ENCODE measurements around the gene FBXO44.

The FBXO44 gene

DNA sequence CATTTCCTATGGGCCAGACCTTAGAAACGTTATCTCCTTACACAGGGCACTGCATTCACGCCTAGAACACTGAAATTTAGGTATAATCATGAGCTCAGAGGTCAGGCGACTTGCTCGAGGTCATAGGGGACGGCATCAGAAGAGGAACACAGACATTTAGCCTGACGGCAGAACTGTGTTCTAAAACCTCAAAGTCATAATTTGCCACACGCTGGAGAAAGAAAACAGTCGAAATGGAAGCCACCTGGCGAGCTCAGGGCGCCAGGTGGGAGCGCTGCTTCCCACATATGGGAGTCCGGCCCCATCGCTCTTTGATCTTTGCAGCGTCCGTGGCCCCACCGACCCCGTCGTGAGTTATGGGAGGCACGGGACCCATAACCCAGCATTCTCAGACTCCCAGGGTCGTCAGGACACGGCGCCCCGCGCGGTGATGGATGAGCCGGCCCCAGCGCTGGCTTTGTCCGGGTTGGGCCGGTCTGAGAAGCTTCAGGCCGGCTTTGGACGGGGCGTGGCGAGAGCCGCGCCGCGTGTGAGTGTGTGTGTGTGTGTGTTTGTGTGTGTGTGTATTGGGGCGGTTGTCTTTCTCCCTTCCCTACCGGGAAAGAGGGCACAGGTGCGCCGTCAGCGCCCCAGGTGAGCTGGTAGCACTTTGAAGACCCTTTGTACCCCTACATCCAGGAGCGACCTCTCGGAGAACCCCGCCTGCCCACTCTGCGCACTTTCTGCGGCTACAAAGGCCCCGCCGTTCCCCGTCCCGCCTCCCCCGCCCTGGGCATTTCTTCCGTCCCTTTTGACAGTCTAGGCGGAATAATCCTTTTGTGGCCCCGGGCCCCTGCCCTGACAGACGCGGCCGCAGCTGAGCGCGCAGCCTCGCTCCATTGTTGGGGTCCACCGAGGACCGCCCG is 36.0 kb downstream of the FBXO44 start:
- no peak for DNase-seq (ENCODE audit: low read depth in 3 of 3)

GRCh38 chr1:11691302-11691914 is 36.7 kb downstream of the FBXO44 start, which contains the start of gene DRAXIN:
TSS of gene DRAXIN (plus strand) at chr1:11691710. CDS start at chr1:11706259, 14,549 bp downstream.
- DNase-seq (ENCODE audit: low read depth in 3 of 3): no peak

GRCh38 chr1:11691928-11692711 is 37.4 kb downstream of the FBXO44 start:
- no peak for DNase-seq (ENCODE audit: low read depth in 3 of 3)

DNA sequence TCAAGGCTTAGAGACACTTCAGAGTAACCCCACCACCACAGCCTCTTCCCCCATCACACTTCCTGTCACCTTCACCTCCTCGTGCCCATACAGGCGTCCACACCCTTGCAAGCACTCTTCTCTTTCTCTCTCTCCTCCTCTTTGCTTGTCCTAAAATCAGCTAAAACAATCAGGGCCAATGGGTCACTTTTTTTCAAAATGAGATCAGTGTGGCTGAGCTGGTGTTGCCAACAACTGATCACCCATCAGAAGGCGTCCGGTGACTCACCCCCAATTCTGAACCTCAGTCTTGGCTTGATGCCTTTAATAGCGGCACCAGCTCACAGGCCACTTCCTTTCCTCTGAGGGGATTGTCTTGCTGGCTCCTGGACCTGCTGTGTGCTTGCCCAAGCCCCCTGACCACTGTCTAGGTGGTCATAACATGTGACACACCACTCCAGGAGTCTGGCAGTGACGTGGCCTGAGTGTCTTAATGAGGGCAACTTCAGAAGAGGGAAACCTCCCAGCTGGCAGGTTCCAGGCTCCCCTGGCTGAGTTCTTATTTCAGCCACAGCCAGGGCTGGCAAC is 38.4 kb downstream of the FBXO44 start:
- DNase-seq (ENCODE audit: low read depth in 3 of 3): peak in 2 of 3 donors; percentile 12 to 32

- no peak for DNase-seq (ENCODE audit: low read depth in 3 of 3)
Measured at GRCh38 chr1:11693917-11694316, 39.2 kb downstream of the FBXO44 start.

GRCh38 chr1:11695861-11696260 is 41.2 kb downstream of the FBXO44 start:
- DNase-seq (ENCODE audit: low read depth in 3 of 3): no peak

DNA sequence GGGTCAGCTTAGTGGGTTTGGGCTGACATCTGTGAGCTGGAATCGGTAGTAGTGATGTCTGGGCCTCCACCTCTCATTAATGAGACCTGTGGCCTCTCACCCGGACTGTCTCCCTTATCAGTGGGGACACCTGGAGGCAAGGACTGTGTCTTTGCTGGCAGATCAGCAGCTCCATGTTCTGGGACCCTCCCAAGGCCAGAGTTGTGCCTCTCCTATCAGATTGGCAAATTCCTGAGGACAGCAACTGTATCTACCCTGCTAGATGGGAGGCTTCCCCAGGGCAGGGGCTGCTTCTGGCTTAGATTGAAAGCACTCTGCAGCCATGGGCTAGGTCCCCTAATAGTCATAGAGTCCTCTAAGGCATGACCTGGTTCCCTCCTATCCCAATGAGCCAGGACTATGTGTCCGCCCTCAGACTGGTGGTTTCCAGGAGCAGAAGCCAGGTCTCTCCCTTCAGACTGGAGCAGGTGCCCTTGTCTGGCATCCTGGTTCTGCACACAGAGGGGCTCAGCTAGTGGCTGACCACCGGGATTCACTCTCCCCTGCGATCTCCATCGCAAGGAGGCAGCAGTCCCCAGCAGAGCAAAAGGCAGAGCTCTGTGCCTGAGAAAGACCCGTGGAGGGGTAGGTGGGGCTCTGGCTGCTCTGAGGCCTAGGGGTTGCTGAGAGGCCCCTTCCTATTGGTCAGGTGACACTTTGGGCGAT is 42.7 kb downstream of the FBXO44 start:
- DNase-seq (ENCODE audit: low read depth in 3 of 3): no peak

GRCh38 chr1:11697893-11698210 is 43.2 kb downstream of the FBXO44 start:
- no peak for DNase-seq (ENCODE audit: low read depth in 3 of 3)

DNA sequence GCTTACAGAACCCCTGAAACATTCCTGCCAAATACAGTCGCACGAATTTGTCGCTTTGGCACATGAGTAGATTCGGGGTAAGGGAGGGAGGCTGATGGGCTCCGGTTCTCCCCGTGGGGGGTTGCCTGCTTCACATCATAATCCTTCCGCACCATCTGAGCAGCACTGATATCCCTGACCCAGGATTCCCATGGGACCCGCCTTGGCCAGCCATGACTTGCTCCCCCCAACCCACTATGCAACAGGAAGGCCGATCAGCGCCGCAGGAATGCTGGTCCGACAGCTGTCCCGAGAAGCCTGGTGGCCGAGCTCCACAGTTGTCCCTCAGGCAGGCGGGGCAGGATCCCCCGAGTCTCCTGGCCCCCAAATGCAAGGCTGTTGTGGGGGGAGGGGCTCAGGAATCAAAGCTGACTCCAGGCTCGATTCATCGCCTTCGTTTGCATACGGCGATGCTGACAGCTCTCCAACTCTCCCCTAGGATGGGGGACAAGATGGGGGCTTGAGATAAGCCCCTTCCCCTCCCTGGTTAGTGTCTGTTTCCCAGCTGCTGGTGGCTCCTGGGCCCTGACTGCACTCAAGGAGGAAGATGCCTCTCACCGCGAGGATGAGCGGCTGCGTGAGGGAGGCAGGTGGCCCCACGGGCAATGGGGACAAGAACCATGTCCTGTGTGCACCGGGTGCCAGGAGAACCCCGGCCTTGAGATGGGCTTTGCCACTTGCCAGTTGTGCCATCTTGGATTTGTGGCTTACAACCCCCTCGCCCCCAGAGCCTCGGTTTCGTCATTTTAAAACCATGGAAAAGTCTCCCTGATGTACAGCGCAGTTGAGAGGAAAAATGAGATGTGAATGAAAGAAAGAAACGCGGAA is 46.2 kb downstream of the FBXO44 start:
- DNase-seq (ENCODE audit: low read depth in 3 of 3): no peak

- no peak for DNase-seq (ENCODE audit: low read depth in 3 of 3)
Measured at GRCh38 chr1:11701551-11701961, 46.9 kb downstream of the FBXO44 start.

DNA sequence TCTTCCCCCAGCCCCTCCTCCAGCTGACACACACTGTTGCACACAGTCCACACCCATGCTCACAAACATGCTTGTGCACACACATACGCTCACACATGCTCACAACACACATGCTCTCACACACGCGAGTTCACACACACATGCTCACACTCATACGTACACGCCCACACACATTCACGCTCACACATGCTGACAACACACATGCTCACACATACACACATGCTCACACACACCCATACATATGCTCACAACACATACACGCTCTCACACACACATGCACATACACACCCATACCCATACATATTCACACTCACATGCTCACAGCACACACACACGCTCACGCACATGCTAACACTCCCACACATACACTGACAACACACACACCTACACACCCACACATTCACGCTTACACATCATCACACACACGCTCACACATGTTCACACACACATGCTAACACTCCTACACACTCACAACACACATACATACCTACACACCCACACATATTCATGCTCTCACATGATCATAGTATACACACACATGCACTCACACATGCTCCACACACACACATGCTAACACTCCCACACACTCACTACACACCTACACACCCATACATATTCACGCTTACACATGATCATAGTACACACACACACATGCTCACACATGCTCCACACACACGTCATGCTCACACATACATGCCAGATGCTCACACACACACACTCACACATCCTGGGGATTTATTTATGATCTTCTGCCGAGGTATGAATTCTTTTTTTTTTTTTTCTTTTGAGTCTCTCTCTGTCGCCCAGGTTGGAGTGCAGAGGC is 47.5 kb downstream of the FBXO44 start:
- DNase-seq (ENCODE audit: low read depth in 3 of 3): no peak

GRCh38 chr1:11703357-11704193 is 48.9 kb downstream of the FBXO44 start:
- no peak for DNase-seq (ENCODE audit: low read depth in 3 of 3)

DNA sequence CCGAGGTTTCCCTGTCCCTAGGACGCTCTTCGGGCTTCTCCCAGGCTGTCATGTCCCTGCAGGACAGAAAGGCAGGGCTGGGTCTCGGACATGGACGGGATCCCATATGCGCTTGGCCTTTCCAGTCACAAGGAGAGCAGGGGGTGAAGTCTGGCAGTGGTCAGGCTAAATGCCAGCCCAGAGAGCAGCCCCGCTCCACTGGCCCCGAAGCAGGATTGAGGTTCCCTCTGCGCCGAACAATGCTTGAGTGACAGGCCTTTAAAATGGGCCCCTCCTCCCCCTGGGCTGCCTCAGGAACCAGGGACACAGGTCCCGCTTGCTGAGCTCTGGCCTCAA is 49.5 kb downstream of the FBXO44 start:
- no peak for DNase-seq (ENCODE audit: low read depth in 3 of 3)

DNA sequence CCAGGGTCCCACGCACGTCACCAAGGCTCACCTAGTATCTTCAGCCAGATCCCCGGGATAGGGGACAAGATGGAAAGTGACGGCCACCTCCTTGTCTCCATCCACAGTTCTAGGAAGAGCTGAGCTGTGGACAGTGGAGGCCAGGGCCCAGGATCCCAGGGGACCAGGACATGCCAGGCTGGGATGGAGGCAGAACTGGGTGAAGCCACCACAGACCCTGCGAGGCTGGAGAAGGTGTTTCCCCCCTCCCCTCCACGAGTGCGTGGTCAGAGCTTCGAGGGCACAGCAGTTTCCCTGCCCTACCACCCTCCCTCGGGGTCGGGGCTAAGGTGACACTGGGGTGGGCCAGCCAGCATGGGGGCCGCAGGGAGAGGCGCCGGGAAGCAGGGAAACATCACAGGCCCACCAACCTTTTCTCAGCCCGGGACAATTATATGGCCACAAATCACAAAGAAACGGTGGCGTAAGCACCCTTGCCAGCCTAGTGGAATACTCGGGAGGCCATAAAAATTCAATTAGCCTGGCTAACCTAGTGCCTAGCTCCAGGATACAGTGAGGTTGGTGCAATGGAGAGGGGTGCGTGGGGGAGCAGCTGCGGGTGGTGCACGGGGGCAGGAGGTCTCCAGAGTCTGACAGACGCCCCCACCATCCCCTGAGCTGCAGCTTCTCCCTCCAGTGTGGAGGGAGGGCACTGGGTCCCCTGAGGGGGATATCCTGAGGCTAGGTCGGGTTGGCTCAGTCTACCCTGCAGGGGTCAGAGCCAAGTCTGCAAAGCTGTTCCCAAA is 50.2 kb downstream of the FBXO44 start:
- no peak for DNase-seq (ENCODE audit: low read depth in 3 of 3)

GRCh38 chr1:11705596-11705995 is 50.9 kb downstream of the FBXO44 start:
- no peak for DNase-seq (ENCODE audit: low read depth in 3 of 3)

- DNase-seq (ENCODE audit: low read depth in 3 of 3): no peak
Measured at GRCh38 chr1:11706292-11706691, 51.6 kb downstream of the FBXO44 start.

DNA sequence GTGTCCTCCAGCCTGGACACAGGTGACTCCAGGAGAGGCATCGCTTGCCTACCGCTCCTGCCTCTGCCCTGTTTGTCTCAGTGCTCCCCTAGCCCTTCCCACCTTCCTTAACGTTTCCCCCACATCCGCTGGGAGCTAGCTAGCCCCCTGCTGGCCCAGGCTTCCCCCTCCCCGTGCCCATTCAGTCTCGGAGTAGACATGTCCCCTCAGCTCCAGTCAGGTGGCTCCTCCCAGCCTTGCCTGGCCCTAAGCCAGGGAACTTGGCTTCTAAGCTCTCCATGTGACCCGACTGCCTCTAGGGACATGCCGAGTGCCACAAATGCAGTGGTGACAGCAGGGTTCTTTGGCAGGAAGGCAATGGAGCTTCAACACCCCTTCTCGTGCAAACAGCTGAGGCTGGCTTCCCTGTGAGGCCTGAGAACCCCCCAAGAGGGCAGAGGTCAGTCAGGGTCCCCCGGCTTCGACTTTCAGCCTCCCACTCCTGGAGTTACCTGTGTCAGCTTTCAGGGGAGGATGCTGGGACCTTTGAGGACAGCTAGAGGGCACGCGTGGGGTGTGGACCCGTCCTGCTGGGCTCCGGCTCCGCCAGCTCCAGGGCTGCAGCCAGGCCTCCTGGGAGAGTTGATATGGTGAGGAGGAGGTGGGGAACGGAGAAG is 53.1 kb downstream of the FBXO44 start:
- no peak for DNase-seq (ENCODE audit: low read depth in 3 of 3)
